Nephron progenitor cell (in vitro differentiated cells): ENCODE data around the gene DESI1.
"Not testable (repeated sequence)": the region's sequence is repeated elsewhere in the genome, so short reads cannot be mapped to it uniquely, and the experiment has no call there.

Experiments
- DNase-seq: peaks from one replicate; pipeline ENCODE4 v3.0.0; 2021
- H3K27ac Mint-ChIP-seq: 2 replicates; pipeline ENCODE4 v1.8.0; 2021; ENCODE audit warnings: mild to moderate bottlenecking, moderate library complexity, mixed read lengths
- H3K27me3 Mint-ChIP-seq: 2 replicates; pipeline ENCODE4 v1.8.0; 2021; ENCODE audit warnings: mild to moderate bottlenecking, low read depth, mixed read lengths; ENCODE audit not compliant: poor library complexity
- H3K36me3 Mint-ChIP-seq: 2 replicates; pipeline ENCODE4 v1.8.0; 2021; ENCODE audit warnings: low read depth, mixed read lengths
- H3K4me1 Mint-ChIP-seq: 2 replicates; pipeline ENCODE4 v1.8.0; 2021; ENCODE audit warnings: mixed read lengths
- H3K4me3 Mint-ChIP-seq: 2 replicates; pipeline ENCODE4 v1.8.0; 2021; ENCODE audit warnings: mild to moderate bottlenecking, moderate library complexity, mixed read lengths
- H3K9me3 Mint-ChIP-seq: 2 replicates; pipeline ENCODE4 v1.8.0; 2021; ENCODE audit warnings: mild to moderate bottlenecking, moderate library complexity, mixed read lengths
- TF ChIP-seq, protein P1 (sequence below): fragments of 200-600 bp; sonication (generic); IDR thresholded peaks from 2 replicates; pipeline ENCODE4 v1.5.0; 2021; ENCODE audit warnings: antibody characterized with exemption

Gene DESI1

DNA sequence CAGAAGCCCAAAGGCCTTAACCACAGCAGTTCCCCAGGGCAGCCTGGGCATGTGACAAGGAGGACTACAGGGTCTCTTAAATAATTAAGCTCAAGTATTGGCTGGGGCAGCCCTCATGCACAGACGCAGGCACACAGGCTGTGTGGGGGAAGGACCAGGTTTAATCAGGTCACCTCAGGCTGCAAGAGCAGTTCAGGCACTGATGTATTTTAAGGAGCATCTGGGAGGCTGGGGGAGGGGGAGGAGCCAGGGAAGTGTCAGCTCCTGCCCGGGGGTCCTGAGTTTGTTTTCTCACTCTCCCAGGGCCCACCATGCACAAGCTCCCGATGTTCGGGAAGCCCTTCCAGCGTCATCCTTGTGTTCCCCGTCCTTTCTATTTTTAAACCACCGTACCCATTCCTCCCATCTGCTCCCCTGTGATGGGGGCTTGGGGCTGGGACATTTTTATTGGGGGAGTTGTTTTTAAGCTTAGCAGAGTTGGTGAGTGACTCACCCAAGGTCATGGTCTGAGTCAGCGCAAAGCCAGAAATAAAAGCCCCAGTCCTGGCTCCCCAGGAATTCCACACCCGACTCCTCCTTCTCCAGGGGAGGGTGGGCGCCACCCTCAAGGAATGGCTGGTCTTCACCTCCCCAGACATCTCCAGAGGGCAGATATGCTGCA lies 57.7 kb downstream of the DESI1 start:
- Mint-ChIP-seq H3K27me3 (peaks cover 12% of the 10 kb centered on the region), H3K36me3 (no peaks in the 10 kb centered on the region), H3K9me3 (no peaks in the 10 kb centered on the region), H3K4me3 (no peak overlapping the region), H3K27ac (no peak overlapping the region), H3K4me1 (peaks cover 51% of the 10 kb centered on the region)
- TF ChIP-seq, protein P1, sequence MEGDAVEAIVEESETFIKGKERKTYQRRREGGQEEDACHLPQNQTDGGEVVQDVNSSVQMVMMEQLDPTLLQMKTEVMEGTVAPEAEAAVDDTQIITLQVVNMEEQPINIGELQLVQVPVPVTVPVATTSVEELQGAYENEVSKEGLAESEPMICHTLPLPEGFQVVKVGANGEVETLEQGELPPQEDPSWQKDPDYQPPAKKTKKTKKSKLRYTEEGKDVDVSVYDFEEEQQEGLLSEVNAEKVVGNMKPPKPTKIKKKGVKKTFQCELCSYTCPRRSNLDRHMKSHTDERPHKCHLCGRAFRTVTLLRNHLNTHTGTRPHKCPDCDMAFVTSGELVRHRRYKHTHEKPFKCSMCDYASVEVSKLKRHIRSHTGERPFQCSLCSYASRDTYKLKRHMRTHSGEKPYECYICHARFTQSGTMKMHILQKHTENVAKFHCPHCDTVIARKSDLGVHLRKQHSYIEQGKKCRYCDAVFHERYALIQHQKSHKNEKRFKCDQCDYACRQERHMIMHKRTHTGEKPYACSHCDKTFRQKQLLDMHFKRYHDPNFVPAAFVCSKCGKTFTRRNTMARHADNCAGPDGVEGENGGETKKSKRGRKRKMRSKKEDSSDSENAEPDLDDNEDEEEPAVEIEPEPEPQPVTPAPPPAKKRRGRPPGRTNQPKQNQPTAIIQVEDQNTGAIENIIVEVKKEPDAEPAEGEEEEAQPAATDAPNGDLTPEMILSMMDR, result no peak
- DNase-seq, result no peak

DNA sequence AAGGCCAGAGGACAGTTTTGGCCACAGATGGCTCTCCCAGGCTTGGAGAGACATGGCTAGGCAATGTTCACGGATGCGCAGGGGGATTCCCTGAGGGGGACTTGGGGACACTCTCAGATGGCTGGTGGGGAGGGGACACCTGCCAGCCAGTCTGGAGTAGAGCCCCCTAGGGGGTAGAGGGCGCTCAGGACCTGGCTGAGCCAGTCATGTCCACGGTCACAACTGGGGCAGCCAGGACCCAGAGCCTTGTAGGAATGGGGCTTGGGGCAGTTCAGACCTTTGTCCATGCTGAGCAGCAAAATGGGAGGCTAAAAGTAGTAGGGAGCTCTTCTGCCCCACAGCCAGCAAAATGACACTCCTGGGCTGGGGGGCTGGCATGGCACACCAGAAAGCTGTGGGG lies 58.4 kb downstream of the DESI1 start:
- Mint-ChIP-seq H3K9me3 (no peaks in the 10 kb centered on the region), H3K4me1 (peaks cover 58% of the 10 kb centered on the region), H3K36me3 (no peaks in the 10 kb centered on the region), H3K27me3 (peaks cover 12% of the 10 kb centered on the region), H3K27ac (no peak overlapping the region), H3K4me3 (peak overlapping the region; percentile 39)
- TF ChIP-seq, protein P1, result no peak
- DNase-seq, result no peak

DNA sequence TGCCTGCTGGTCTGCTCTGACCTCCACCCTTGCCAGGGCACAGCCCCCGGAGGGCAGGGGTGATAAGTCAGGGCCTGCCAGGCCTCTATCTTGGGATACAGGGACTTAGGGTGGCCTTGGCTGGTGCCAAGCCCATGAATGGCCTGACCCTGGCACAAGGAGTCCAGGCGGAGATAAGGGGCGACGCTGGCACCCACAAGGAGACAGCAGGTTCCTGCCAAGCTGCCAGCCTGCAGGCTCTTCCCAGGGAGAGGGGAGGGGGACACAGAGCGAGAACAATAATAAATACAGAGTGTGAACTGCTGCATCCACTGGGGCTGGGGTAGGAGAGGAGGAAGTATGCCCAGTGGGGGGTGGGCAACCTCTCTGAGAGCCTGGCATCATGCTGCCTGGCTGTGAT lies 59.1 kb downstream of the DESI1 start:
- Mint-ChIP-seq H3K27me3 (peaks cover 12% of the 10 kb centered on the region), H3K27ac (no peak overlapping the region), H3K9me3 (no peaks in the 10 kb centered on the region), H3K4me3 (no peak overlapping the region), H3K4me1 (peaks cover 65% of the 10 kb centered on the region), H3K36me3 (no peaks in the 10 kb centered on the region)
- TF ChIP-seq, protein P1, result no peak
- DNase-seq, result no peak

DNA sequence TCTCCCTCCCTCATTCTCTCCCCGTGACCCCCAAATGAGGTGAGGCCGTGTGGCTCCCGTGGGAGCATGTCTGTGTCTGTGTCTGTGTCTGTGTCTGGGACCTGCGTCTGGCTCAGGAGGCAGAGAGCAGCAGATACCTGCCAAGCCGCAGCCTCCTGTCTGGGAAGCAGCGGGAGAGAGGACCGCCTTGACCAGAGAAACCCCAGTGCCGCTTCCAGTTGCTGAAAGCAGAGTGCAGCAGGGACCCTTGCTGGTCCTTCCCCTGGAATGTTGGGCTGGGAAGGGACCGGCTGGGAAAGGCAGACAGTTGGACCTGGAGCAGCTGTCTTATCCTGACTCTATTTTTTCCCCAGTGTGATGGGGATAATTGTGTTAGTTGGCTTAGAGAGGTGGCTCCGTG lies 59.5 kb downstream of the DESI1 start:
- no peaks in the 10 kb centered on the region for H3K9me3 Mint-ChIP-seq
- peak; percentile 37 for DNase-seq
- TF ChIP-seq, protein P1, result no peak
- H3K36me3 Mint-ChIP-seq, result no peaks in the 10 kb centered on the region
- H3K27me3 Mint-ChIP-seq, result peaks cover 12% of the 10 kb centered on the region
- no peak overlapping the region for H3K27ac Mint-ChIP-seq
- peak overlapping the region; percentile 74 for H3K4me3 Mint-ChIP-seq
- H3K4me1 Mint-ChIP-seq, result peaks cover 69% of the 10 kb centered on the region

DNA sequence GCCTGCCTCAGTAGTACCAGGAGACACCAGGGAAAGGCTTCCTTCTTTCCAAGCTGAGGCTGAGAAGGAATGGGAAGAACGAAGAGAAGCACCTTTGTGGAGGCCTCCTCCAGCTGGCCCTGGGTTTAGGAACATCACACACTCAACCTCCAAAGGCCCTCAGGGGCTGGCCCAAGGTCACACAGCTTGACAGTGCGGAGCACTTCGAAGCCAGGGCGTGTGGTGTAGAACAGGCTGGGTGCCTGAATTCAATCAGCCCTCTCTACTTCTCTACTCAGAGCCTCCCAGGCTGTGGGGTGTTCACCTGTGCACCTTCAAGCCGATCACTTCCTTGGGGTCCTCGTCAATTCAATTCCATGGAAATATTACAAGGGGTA lies 60.8 kb downstream of the DESI1 start:
- H3K4me1 Mint-ChIP-seq, result peaks cover 82% of the 10 kb centered on the region
- H3K36me3 Mint-ChIP-seq, result no peaks in the 10 kb centered on the region
- H3K27ac Mint-ChIP-seq, result peak overlapping the region; percentile 48
- H3K9me3 Mint-ChIP-seq, result no peaks in the 10 kb centered on the region
- peaks cover 12% of the 10 kb centered on the region for H3K27me3 Mint-ChIP-seq
- TF ChIP-seq, protein P1, result no peak
- peak overlapping the region; percentile 74 for H3K4me3 Mint-ChIP-seq
- no peak for DNase-seq

DNA sequence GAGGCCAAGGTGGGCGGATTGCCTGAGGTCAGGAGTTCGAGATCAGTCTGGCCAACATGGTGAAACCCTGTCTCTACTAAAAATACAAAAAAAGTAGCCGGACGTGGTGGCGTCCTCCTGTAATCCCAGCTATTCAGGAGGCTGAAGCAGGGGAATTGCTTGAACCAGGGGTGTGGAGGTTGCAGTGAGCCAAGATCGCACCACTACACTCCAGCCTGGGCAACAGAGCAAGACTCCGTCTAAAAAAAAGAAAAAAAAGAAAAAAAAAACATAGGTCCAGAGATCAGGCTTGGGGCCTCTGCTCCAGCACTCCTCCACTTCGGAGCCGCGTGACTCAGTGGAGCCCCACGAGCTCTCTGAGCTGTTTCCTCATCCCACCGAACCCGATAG lies 62.6 kb downstream of the DESI1 start:
- H3K4me1 Mint-ChIP-seq, result peaks cover 89% of the 10 kb centered on the region

More for the DNA sequence above, 62.6 kb downstream of the DESI1 start:
- H3K9me3 Mint-ChIP-seq, H3K27ac Mint-ChIP-seq, DNase-seq, H3K36me3 Mint-ChIP-seq, H3K27me3 Mint-ChIP-seq: not testable (repeated sequence)
- H3K4me3 Mint-ChIP-seq, result peak overlapping the region; percentile 15
